COLO668 (cell line): ENCODE data around the gene PRSS2.

Experiments used
- DNase-seq: peaks from one replicate; lab custom pipeline; 2025; ENCODE audit not compliant: unreplicated experiment; lab: John Stamatoyannopoulos, UW

PRSS2 gene

DNA sequence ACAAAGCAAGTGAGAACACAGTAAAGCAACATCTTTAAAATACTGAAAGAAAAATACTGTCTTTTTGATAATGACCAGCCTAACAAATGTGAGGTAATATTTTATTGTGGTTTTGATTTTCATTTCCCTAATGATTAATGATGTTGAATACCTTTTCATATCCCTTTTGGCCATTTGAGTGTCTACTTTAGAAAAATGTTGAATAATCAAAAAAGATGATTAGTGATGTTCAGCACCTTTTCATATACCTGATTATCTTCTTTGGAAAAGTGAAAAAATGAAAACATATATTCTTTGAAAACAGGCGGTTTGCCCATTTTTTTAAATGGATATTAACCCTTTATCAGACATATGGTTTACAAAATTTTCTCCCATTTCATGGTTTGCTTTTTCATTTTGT, 51.9 kb downstream of the PRSS2 start:
- no peak for DNase-seq
